GM12801 (cell line): ENCODE results near the gene RABL6.

ENCODE experiments used
- CTCF ChIP-seq: IDR thresholded peaks from one replicate; pipeline ENCODE4 v1.5.1; 2011; ENCODE audit warnings: control low read depth; ENCODE audit not compliant: insufficient read length; ENCODE audit errors: extremely low read depth

Gene RABL6

DNA sequence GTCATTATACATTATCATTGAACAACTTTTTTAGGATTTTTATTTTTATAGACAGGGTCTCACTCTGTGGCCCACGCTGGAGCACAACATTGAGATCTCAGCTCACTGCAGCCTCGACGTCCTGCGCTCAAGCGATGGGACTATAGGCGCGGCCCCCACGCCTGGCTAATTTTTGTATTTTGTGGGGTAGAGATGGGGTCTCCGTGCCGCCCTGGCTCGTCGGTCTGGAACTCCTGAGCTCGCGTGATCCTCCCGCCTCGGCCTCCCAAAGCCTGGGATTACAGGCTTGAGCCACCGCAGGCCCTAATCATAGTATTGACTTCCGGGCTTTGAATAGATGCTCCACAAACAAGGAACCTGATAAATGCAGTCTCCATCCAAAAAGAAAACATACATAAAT is 59.7 kb downstream of the RABL6 start:
- TF ChIP-seq CTCF: no peak

- TF ChIP-seq CTCF: no peak
Observed at GRCh38 chr9:136867917-136868316, 60.2 kb downstream of the RABL6 start.

DNA sequence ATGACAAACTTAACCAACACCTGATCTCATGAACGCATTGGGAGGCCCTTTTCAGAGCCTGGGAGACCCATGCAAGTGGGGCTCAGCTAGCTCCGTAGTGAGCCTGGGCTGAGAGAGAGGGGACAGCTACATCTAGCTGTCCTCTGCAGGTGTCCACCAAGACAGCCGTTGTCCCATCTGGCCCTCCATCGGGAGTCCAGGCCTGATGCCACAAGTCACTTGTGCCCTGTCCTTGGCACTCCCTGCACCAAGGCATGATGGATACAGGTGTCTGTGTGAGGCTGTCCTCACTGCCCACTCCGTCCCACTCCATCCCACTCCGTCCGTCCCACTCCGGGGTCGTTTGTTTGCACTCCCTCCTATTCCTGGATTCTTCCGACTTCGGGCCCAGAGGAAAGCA is 60.9 kb downstream of the RABL6 start:
- no peak for TF ChIP-seq CTCF

DNA sequence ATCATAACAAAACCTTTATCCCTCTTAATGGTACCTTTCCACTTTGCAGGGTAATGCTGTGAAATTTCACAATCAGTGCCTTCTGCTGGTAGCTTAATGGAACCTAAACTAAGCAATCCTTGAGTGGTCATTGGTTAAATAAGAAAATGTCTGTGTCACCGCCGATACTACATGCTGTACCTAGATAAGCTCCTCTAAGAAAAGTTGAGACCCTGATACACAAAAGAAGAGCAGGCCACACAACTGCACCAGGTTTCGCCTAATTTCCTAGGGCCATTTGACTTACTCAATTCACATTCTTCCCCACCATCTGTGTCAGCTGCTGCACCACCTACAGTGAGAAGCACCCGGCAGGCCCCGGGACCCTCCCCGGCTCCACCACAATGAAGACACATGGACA is 67.4 kb downstream of the RABL6 start:
- no peak for TF ChIP-seq CTCF

- TF ChIP-seq CTCF: no peak
Observed at GRCh38 chr9:136876476-136876875, 68.7 kb downstream of the RABL6 start.

- no peak for TF ChIP-seq CTCF
Observed at GRCh38 chr9:136880651-136881050, 72.9 kb downstream of the RABL6 start.

DNA sequence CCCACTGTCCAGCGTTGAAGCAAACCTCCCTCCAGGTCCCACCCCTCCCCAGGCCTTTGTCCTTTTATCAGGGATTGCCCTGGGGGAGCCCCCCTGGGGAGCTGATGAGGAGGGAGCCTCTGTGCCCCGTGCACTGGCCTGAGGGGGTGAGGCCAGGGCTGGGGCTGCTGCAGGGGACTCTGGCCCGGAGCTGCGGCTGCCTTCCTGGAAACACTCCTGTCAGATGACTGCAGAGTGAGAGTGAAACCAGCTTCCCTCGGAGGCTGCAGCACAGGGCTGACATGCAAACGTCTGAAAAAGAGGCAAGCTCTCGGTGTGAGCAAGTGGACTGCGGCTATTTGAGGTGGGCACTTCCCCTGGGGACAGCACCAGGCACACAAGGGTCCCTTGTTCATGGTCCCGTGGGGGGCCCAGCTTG is 74.0 kb downstream of the RABL6 start:
- TF ChIP-seq CTCF: no peak
